Mesendoderm (in vitro differentiated cells): Measurements from ENCODE around the gene CHTF8.
"Not testable (repeated sequence)": the region's sequence is repeated elsewhere in the genome, so short reads cannot be mapped to it uniquely, and the experiment has no call there.

Source experiments
- DNase-seq: peaks from one replicate; pipeline ENCODE4 v3.0.0; 2013
- H2AK5ac ChIP-seq: 2 replicates; pipeline ENCODE4 v1.6.1; 2013; ENCODE audit warnings: low read length, inconsistent platforms
- H2BK120ac ChIP-seq: 2 replicates; pipeline ENCODE4 v1.6.1; 2013; ENCODE audit warnings: low read depth, mild to moderate bottlenecking, low read length, moderate library complexity, mixed read lengths
- H2BK15ac ChIP-seq: replicated peaks from 2 replicates; pipeline ENCODE4 v1.6.1; 2013; ENCODE audit warnings: low read depth, mild to moderate bottlenecking, moderate library complexity
- H2BK5ac ChIP-seq: 2 replicates; pipeline ENCODE4 v1.6.1; 2013; ENCODE audit warnings: low read length, inconsistent platforms
- H3K18ac ChIP-seq: 2 replicates; pipeline ENCODE4 v1.6.1; 2013; ENCODE audit warnings: mild to moderate bottlenecking, low read length, mixed read lengths
- H3K23ac ChIP-seq: one replicate; pipeline ENCODE4 v1.6.1; 2013; ENCODE audit warnings: low read length
- H3K27ac ChIP-seq: 2 replicates; pipeline ENCODE4 v1.5.1; 2013; ENCODE audit warnings: low read depth, mild to moderate bottlenecking, inconsistent platforms, low read length, moderate library complexity
- H3K27me3 ChIP-seq: 2 replicates; pipeline ENCODE4 v1.6.1; 2013; ENCODE audit warnings: low read length, control low read depth, mild to moderate bottlenecking, inconsistent platforms; ENCODE audit not compliant: insufficient read depth, poor library complexity
- H3K36me3 ChIP-seq: 2 replicates; pipeline ENCODE4 v1.6.1; 2013; ENCODE audit warnings: low read length, inconsistent platforms; ENCODE audit not compliant: control insufficient read depth, insufficient read depth
- H3K4ac ChIP-seq: one replicate; pipeline ENCODE4 v1.6.1; 2013; ENCODE audit warnings: low read depth, mild to moderate bottlenecking, low read length, moderate library complexity
- H3K4me1 ChIP-seq: 2 replicates; pipeline ENCODE4 v1.6.1; 2013; ENCODE audit warnings: low read depth, low read length, inconsistent platforms; ENCODE audit not compliant: control insufficient read depth
- H3K4me2 ChIP-seq: 2 replicates; pipeline ENCODE4 v1.6.1; 2013; ENCODE audit warnings: low read length
- H3K4me3 ChIP-seq: 2 replicates; pipeline ENCODE4 v1.5.1; 2013; ENCODE audit warnings: mild to moderate bottlenecking, low read length
- H3K56ac ChIP-seq: one replicate; pipeline ENCODE4 v1.6.1; 2013; ENCODE audit warnings: low read length
- H3K79me1 ChIP-seq: 2 replicates; pipeline ENCODE4 v1.6.1; 2013; ENCODE audit warnings: low read length, inconsistent platforms
- H3K79me2 ChIP-seq: 2 replicates; pipeline ENCODE4 v1.6.1; 2013; ENCODE audit warnings: mild to moderate bottlenecking, low read length; ENCODE audit not compliant: control insufficient read depth, insufficient read depth
- H3K9ac ChIP-seq: 2 replicates; pipeline ENCODE4 v1.6.1; 2013; ENCODE audit warnings: low read length, inconsistent platforms
- H4K5ac ChIP-seq: one replicate; pipeline ENCODE4 v1.6.1; 2013; ENCODE audit warnings: low read length
- H4K8ac ChIP-seq: one replicate; pipeline ENCODE4 v1.6.1; 2013; ENCODE audit warnings: low read depth, mild to moderate bottlenecking, control low read depth, low read length, moderate library complexity
- WGBS: extraction: QIAGEN DNeasy Blood & Tissue Kit; methylation state at CpG from one replicate; pipeline ENCODE4 v1.1.7; 2013; ENCODE audit warnings: low lambda C conversion rate, missing lambda C conversion rate; ENCODE audit not compliant: insufficient coverage; ENCODE audit errors: extremely low coverage; 5-methylcytosine and 5-hydroxymethylcytosine counted together

Gene CHTF8

GRCh38 chr16:69160192-69160591, 27.8 kb upstream of the CHTF8 start:
- no peak overlapping the region for H2BK120ac ChIP-seq
- no peak overlapping the region for H3K56ac ChIP-seq
- H2AK5ac ChIP-seq: no peak overlapping the region
- no peak overlapping the region for H3K4me2 ChIP-seq
- WGBS: no CpG with 5 or more reads among the region's 1 CpG
- H3K9ac ChIP-seq: no peak overlapping the region
- no peak overlapping the region for H3K23ac ChIP-seq
- H3K18ac ChIP-seq: no peak overlapping the region
- no peak overlapping the region for H3K4me3 ChIP-seq
- DNase-seq: no peak
- no peaks in the 10 kb centered on the region for H3K79me2 ChIP-seq
- H2BK5ac ChIP-seq: no peak overlapping the region
- no peaks in the 10 kb centered on the region for H3K27me3 ChIP-seq
- H3K36me3 ChIP-seq: peaks cover 15% of the 10 kb centered on the region
- H3K27ac ChIP-seq: no peak overlapping the region
- peaks cover 2% of the 10 kb centered on the region for H3K79me1 ChIP-seq
- no peak overlapping the region for H2BK15ac ChIP-seq
- H3K4ac ChIP-seq: no peak overlapping the region
- no peaks in the 10 kb centered on the region for H3K4me1 ChIP-seq
- no peak overlapping the region for H4K8ac ChIP-seq
- no peak overlapping the region for H4K5ac ChIP-seq

GRCh38 chr16:69157196-69157595, 24.8 kb upstream of the CHTF8 start:
- Histone ChIP-seq H3K9ac (no peak overlapping the region), H3K4me2 (no peak overlapping the region)
- WGBS: no CpG with 5 or more reads among the region's 3 CpGs

GRCh38 chr16:69150146-69150865, 17.9 kb upstream of the CHTF8 start:
- Histone ChIP-seq H3K23ac (no peak overlapping the region), H3K79me1 (peaks cover 5% of the 10 kb centered on the region), H3K4me2 (no peak overlapping the region), H3K4ac (no peak overlapping the region), H2BK15ac (no peak overlapping the region), H4K5ac (no peak overlapping the region), H3K79me2 (no peaks in the 10 kb centered on the region), H4K8ac (no peak overlapping the region), H3K27me3 (no peaks in the 10 kb centered on the region), H2AK5ac (no peak overlapping the region), H3K56ac (no peak overlapping the region), H3K27ac (no peak overlapping the region), H3K4me1 (no peaks in the 10 kb centered on the region), H2BK5ac (no peak overlapping the region), H3K9ac (no peak overlapping the region), H3K18ac (no peak overlapping the region), H3K4me3 (no peak overlapping the region), H2BK120ac (no peak overlapping the region), H3K36me3 (peaks cover 14% of the 10 kb centered on the region)
- WGBS: no CpG with 5 or more reads among the region's 16 CpGs
- peak; percentile 80 for DNase-seq

More at GRCh38 chr16:69157196-69157595, 24.8 kb upstream of the CHTF8 start:
- Histone ChIP-seq H3K27me3 (no peaks in the 10 kb centered on the region), H3K79me1 (peaks cover 2% of the 10 kb centered on the region), H2BK5ac (no peak overlapping the region), H4K8ac (no peak overlapping the region), H3K56ac (no peak overlapping the region), H2BK120ac (no peak overlapping the region), H3K27ac (no peak overlapping the region), H3K18ac (no peak overlapping the region), H4K5ac (no peak overlapping the region), H2BK15ac (no peak overlapping the region), H3K4me1 (no peaks in the 10 kb centered on the region), H2AK5ac (no peak overlapping the region), H3K36me3 (peaks cover 18% of the 10 kb centered on the region), H3K4ac (no peak overlapping the region), H3K79me2 (no peaks in the 10 kb centered on the region), H3K4me3 (no peak overlapping the region), H3K23ac (no peak overlapping the region)
- no peak for DNase-seq

GRCh38 chr16:69149621-69150020, 17.2 kb upstream of the CHTF8 start:
- H2BK5ac ChIP-seq, H2BK120ac ChIP-seq, H4K5ac ChIP-seq, H3K4me2 ChIP-seq, H3K56ac ChIP-seq, H3K23ac ChIP-seq, H3K4me1 ChIP-seq, DNase-seq, H3K27me3 ChIP-seq, H3K4me3 ChIP-seq, H2BK15ac ChIP-seq, H3K18ac ChIP-seq, H4K8ac ChIP-seq, H3K79me1 ChIP-seq, H3K9ac ChIP-seq, H3K27ac ChIP-seq, H2AK5ac ChIP-seq, H3K4ac ChIP-seq, H3K79me2 ChIP-seq: not testable (repeated sequence)
- no CpG with 5 or more reads among the region's 9 CpGs for whole genome bisulfite sequencing
- H3K36me3 ChIP-seq: peaks cover 14% of the 10 kb centered on the region

- no CpG with 5 or more reads among the region's 4 CpGs for WGBS
- Histone ChIP-seq H3K27ac (no peak overlapping the region), H3K79me2 (no peaks in the 10 kb centered on the region), H4K8ac (no peak overlapping the region), H2AK5ac (no peak overlapping the region), H3K9ac (no peak overlapping the region), H3K56ac (no peak overlapping the region), H2BK5ac (no peak overlapping the region), H2BK15ac (no peak overlapping the region), H3K79me1 (peaks cover 6% of the 10 kb centered on the region), H3K4me3 (no peak overlapping the region), H3K23ac (no peak overlapping the region), H3K18ac (no peak overlapping the region), H3K27me3 (no peaks in the 10 kb centered on the region), H4K5ac (no peak overlapping the region), H3K36me3 (peaks cover 15% of the 10 kb centered on the region), H3K4ac (no peak overlapping the region), H3K4me2 (no peak overlapping the region), H2BK120ac (no peak overlapping the region), H3K4me1 (no peaks in the 10 kb centered on the region)
- no peak for DNase-seq
Observed at GRCh38 chr16:69145658-69146057, 13.3 kb upstream of the CHTF8 start.

- no peak overlapping the region for H2AK5ac ChIP-seq
- H3K56ac ChIP-seq: no peak overlapping the region
- H3K9ac ChIP-seq: no peak overlapping the region
- peaks cover 8% of the 10 kb centered on the region for H3K79me1 ChIP-seq
- no peak overlapping the region for H3K27ac ChIP-seq
- H3K36me3 ChIP-seq: peaks cover 19% of the 10 kb centered on the region
- H3K18ac ChIP-seq: no peak overlapping the region
- WGBS: no CpG with 5 or more reads among the region's 11 CpGs
- no peak overlapping the region for H3K4me3 ChIP-seq
- no peak overlapping the region for H4K5ac ChIP-seq
- H4K8ac ChIP-seq: no peak overlapping the region
- H3K79me2 ChIP-seq: no peaks in the 10 kb centered on the region
- no peak for DNase-seq
- H2BK120ac ChIP-seq: no peak overlapping the region
- no peak overlapping the region for H3K4ac ChIP-seq
- no peak overlapping the region for H2BK15ac ChIP-seq
- no peaks in the 10 kb centered on the region for H3K27me3 ChIP-seq
- no peak overlapping the region for H3K4me2 ChIP-seq
- no peak overlapping the region for H3K23ac ChIP-seq
- no peak overlapping the region for H2BK5ac ChIP-seq
- no peaks in the 10 kb centered on the region for H3K4me1 ChIP-seq
Observed at GRCh38 chr16:69143116-69143515, 10.7 kb upstream of the CHTF8 start.
